CD4-positive, CD25-positive, alpha-beta regulatory T cell (primary cell): ENCODE data around the gene ABCC9. TPM values are rescaled to one million over a fixed set of nuclear protein-coding genes. Genes with fewer than 3 reads are reported as not detected.

ENCODE experiments used
- ATAC-seq, 2 donors: fragments of 150-1000 bp; cut with Tn5 transposase; one replicate each; pipeline ENCODE4 v1.10.0; 2021; ENCODE audit warnings: low read depth in 2 of 2, moderate number of reproducible peaks in 2 of 2, moderate library complexity in 1 of 2
- DNase-seq, 3 donors: peaks; one replicate each; pipeline versions ENCODE4 v3.0.0 to v3.0.0-alpha.2; 2012 to 2022; ENCODE audit warnings: mixed read lengths in 1 of 3
- H3K27ac ChIP-seq: one replicate; pipeline ENCODE4 v1.7.0; 2013; ENCODE audit warnings: mild to moderate bottlenecking, low read length; ENCODE audit not compliant: insufficient read depth, poor library complexity, severe bottlenecking
- H3K27me3 ChIP-seq: one replicate; pipeline ENCODE4 v1.7.0; 2013; ENCODE audit warnings: low read length; ENCODE audit not compliant: control insufficient read depth, insufficient read depth
- H3K36me3 ChIP-seq: one replicate; pipeline ENCODE4 v1.7.0; 2013; ENCODE audit warnings: mild to moderate bottlenecking, low read length, moderate library complexity; ENCODE audit not compliant: control insufficient read depth, insufficient read depth
- H3K4me1 ChIP-seq: 2 replicates; pipeline ENCODE4 v1.7.0; 2013; ENCODE audit warnings: mild to moderate bottlenecking, low read length; ENCODE audit not compliant: insufficient read depth, control insufficient read depth, poor library complexity, severe bottlenecking
- H3K4me3 ChIP-seq: one replicate; pipeline ENCODE4 v1.7.0; 2013; ENCODE audit warnings: low read depth, mild to moderate bottlenecking, low read length, moderate library complexity
- H3K9me3 ChIP-seq, 2 experiments: 1 replicate in 1 of 2; 2 replicates in 1 of 2; pipeline ENCODE4 v1.7.0; 2013; ENCODE audit warnings: low read length in 2 of 2, mild to moderate bottlenecking in 1 of 2, moderate library complexity in 1 of 2; ENCODE audit not compliant: control insufficient read depth in 2 of 2
- H3K27ac Mint-ChIP-seq, 3 donors: one replicate each; pipeline ENCODE4 v1.8.0; 2020 to 2022; ENCODE audit warnings: mild to moderate bottlenecking in 3 of 3, mixed read lengths in 3 of 3, moderate library complexity in 2 of 3
- H3K27me3 Mint-ChIP-seq: one replicate; pipeline ENCODE4 v1.8.0; 2022; ENCODE audit warnings: mild to moderate bottlenecking, mixed read lengths
- H3K36me3 Mint-ChIP-seq: one replicate; pipeline ENCODE4 v1.8.0; 2020; ENCODE audit warnings: mixed read lengths
- H3K4me1 Mint-ChIP-seq, 4 donors: one replicate each; pipeline ENCODE4 v1.8.0; 2020 to 2022; ENCODE audit warnings: mixed read lengths in 4 of 4, mild to moderate bottlenecking in 1 of 4
- H3K4me3 Mint-ChIP-seq, 4 donors: one replicate each; pipeline ENCODE4 v1.8.0; 2020 to 2022; ENCODE audit warnings: mild to moderate bottlenecking in 4 of 4, mixed read lengths in 4 of 4, moderate library complexity in 3 of 4
- H3K9me3 Mint-ChIP-seq, 7 donors: one replicate each; pipeline ENCODE4 v1.8.0; 2020 to 2022; ENCODE audit warnings: mixed read lengths in 7 of 7, mild to moderate bottlenecking in 3 of 7, moderate library complexity in 2 of 7
- polyA plus RNA-seq, 4 donors: library from polyadenylated mRNA; unstranded; fragments of 300-500 nt; fragmentation: Illumina TruSeq; gene quantifications; one replicate each; pipeline ENCODE4 v1.2.3, GENCODE V29; 2021
- total RNA-seq: library from RNA; stranded (reverse); gene quantifications from one replicate; pipeline ENCODE4 v1.2.3, GENCODE V29; 2022

Gene ABCC9
- total and polyA plus RNA-seq, 5 donors from 2014 or later = not detected

DNA sequence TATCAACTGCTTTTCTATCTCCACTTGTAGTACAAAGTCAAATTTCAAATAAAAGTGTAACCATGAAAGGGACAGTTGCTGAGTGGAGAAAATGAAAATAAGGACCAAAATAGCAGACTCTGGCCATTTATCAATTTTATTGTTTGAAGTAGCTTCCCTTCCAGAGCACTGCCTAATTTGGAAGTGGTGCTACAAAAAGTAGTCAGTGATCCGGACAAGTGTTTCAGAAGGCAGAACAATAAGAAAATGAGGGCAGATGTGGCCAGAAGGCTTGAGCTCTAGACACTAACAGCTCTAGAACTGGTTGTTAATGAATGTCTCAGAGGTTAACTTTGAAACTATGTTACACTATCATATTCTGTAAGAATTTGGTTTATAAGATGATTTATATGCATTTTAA is 48.9 kb downstream of the ABCC9 start:
- Histone ChIP-seq H3K27me3 (no peaks in the 10 kb centered on the region), H3K36me3 (no peaks in the 10 kb centered on the region), H3K9me3 (no peaks in the 10 kb centered on the region), H3K4me3 (no peak overlapping the region), H3K4me1 (no peaks in the 10 kb centered on the region), H3K27ac (no peak overlapping the region)
- no peak for DNase-seq
- peaks cover 0 to 10% (median 3%) of the 10 kb centered on the region in 7 donors for H3K9me3 Mint-ChIP-seq
- H3K4me3 Mint-ChIP-seq = no peak overlapping the region
- H3K4me1 Mint-ChIP-seq = no peaks in the 10 kb centered on the region
- no peak overlapping the region for H3K27ac Mint-ChIP-seq
- no peaks in the 10 kb centered on the region for H3K36me3 Mint-ChIP-seq
- no peaks in the 10 kb centered on the region for H3K27me3 Mint-ChIP-seq
- no peak for ATAC-seq

DNA sequence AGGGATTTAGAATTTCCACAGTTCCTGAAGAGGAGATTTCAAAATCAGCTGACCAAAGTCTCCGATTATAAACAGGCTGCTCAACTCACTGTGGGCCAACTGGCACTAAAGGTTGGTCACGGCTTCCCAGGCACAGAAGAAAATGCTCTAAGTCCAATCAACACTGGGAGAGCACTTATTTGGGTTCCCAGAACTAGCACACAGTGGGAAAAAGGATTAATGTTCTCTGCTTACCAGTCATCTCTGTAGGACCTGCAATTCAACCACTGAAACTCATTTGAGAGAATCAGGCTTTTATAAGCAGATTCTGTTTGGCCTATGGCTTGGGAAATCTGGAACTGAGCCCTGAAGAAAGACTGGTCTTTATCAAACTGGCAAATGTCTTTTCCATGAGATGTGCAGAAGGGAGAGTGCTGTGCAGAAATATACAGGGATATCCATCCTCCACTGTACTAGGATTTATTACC is 49.4 kb downstream of the ABCC9 start:
- Histone ChIP-seq H3K9me3 (no peaks in the 10 kb centered on the region), H3K4me3 (no peak overlapping the region), H3K4me1 (no peaks in the 10 kb centered on the region), H3K36me3 (no peaks in the 10 kb centered on the region), H3K27ac (no peak overlapping the region), H3K27me3 (no peaks in the 10 kb centered on the region)
- DNase-seq = no peak
- no peak for ATAC-seq
- Mint-ChIP-seq H3K9me3 (peaks cover 0 to 7% (median 3%) of the 10 kb centered on the region in 7 donors), H3K27ac (no peak overlapping the region), H3K4me3 (no peak overlapping the region), H3K4me1 (no peaks in the 10 kb centered on the region), H3K27me3 (no peaks in the 10 kb centered on the region), H3K36me3 (no peaks in the 10 kb centered on the region)

DNA sequence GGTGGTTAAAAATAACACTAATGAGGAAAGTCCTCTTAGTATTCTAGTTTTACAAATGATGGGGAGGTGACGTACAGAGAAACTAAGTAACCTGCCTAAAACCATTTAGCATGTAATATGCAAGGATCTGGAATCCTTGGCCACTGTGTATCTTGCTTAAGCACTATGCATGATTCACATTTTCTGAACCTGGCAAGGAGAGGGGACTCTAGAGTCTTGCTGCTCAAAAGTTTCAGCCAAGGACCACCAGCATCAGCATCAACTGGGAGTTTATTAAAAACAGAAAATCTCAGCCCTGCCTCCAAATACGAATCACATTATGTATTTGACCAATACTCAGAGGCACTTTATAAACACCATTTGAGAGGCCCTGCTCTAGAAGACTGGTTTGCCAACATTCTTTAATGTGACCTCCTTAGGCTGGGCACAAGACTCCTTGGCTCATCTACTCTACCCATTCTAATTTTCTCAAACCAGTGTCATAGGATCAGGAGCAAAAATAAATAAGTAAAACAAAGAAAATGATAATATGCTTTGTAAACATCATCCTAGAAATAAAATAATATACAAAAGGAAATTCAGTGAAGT is 52.9 kb downstream of the ABCC9 start:
- Mint-ChIP-seq H3K36me3 (no peaks in the 10 kb centered on the region), H3K27me3 (peaks cover 4% of the 10 kb centered on the region), H3K4me3 (no peak overlapping the region), H3K9me3 (peaks cover 0 to 4% (median 0%) of the 10 kb centered on the region in 7 donors), H3K27ac (no peak overlapping the region), H3K4me1 (no peaks in the 10 kb centered on the region)
- Histone ChIP-seq H3K4me1 (no peaks in the 10 kb centered on the region), H3K4me3 (no peak overlapping the region), H3K27me3 (no peaks in the 10 kb centered on the region), H3K9me3 (no peaks in the 10 kb centered on the region), H3K36me3 (no peaks in the 10 kb centered on the region), H3K27ac (no peak overlapping the region)
- DNase-seq (no peak), ATAC-seq (no peak)

DNA sequence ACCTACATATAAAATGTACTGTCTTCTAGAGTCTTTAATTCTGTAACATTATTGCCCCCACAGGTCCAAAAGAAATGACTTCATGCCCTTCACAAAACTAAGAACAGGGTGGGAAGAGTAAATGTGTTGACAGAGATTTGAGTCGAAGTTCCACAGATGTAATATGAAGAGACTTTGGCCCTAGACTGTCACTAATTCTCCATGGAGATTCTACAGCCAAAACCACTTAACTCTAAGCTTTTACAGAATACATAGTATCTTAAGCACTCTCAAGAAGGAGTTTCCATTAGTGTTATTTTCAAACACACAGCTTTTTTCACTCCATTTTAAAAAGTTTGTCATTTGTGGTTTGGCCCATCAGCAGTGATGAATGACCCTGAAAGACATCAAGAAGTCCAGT is 56.3 kb downstream of the ABCC9 start:
- Mint-ChIP-seq H3K4me3 (no peak overlapping the region), H3K27ac (no peak overlapping the region), H3K4me1 (no peaks in the 10 kb centered on the region), H3K36me3 (no peaks in the 10 kb centered on the region), H3K27me3 (peaks cover 4% of the 10 kb centered on the region), H3K9me3 (peaks cover 0 to 2% (median 0%) of the 10 kb centered on the region in 7 donors)
- H3K27ac ChIP-seq = no peak overlapping the region
- H3K36me3 ChIP-seq = no peaks in the 10 kb centered on the region
- H3K4me3 ChIP-seq = no peak overlapping the region
- ATAC-seq = no peak
- no peak for DNase-seq
- H3K9me3 ChIP-seq = no peaks in the 10 kb centered on the region
- no peaks in the 10 kb centered on the region for H3K27me3 ChIP-seq
- H3K4me1 ChIP-seq = no peaks in the 10 kb centered on the region

DNA sequence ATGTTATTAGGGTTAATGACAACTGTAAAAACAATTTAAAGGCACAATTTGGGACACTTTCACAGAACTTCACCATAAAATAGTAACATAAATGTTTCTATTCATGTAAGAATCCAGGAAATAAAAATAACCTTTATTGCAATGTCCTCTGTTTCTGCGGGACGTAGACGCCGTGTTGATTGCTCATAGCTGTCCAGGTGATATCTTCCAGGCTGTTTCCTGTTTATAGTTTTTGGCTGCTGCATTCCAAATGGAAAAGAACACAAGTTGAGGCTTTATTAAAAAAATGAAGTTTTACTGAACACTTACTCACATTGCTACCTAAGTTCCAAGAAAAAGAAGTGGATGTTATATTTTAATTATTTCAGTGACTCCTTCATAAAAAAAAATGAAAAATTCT is 58.6 kb downstream of the ABCC9 start:
- Mint-ChIP-seq H3K27ac (no peak overlapping the region), H3K4me3 (no peak overlapping the region), H3K4me1 (no peaks in the 10 kb centered on the region), H3K27me3 (peaks cover 6% of the 10 kb centered on the region), H3K36me3 (no peaks in the 10 kb centered on the region), H3K9me3 (no peaks in the 10 kb centered on the region)
- ATAC-seq (no peak), DNase-seq (no peak)
- Histone ChIP-seq H3K4me1 (no peaks in the 10 kb centered on the region), H3K4me3 (no peak overlapping the region), H3K9me3 (no peaks in the 10 kb centered on the region), H3K36me3 (no peaks in the 10 kb centered on the region), H3K27ac (no peak overlapping the region), H3K27me3 (no peaks in the 10 kb centered on the region)

DNA sequence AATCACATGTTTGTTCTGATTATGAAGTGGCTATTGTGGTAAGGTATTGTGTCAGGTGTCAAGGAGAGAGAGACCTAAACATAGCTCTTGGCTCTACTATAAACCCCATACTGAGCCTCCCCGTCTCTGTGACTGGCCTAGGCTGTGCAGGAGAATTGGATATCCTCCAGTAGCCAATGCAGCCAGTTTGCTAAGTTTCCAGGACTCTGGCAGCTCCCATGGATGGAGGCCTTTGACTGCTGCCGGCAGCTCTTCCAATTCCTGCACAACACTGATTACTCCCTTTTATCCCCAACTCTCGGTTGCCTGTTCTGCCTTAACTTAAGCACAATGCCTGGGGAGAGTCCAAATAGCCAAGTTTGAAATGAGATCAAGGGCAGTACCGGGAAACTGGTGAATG is 59.3 kb downstream of the ABCC9 start:
- no peaks in the 10 kb centered on the region for H3K36me3 ChIP-seq
- Mint-ChIP-seq H3K27ac (no peak overlapping the region), H3K4me1 (no peaks in the 10 kb centered on the region), H3K9me3 (peaks cover 0 to 2% (median 0%) of the 10 kb centered on the region in 7 donors), H3K36me3 (no peaks in the 10 kb centered on the region), H3K4me3 (no peak overlapping the region), H3K27me3 (peaks cover 9% of the 10 kb centered on the region)
- H3K9me3 ChIP-seq = no peaks in the 10 kb centered on the region
- H3K27ac ChIP-seq = no peak overlapping the region
- ATAC-seq (no peak), DNase-seq (no peak)
- no peaks in the 10 kb centered on the region for H3K4me1 ChIP-seq
- no peak overlapping the region for H3K4me3 ChIP-seq
- no peaks in the 10 kb centered on the region for H3K27me3 ChIP-seq

DNA sequence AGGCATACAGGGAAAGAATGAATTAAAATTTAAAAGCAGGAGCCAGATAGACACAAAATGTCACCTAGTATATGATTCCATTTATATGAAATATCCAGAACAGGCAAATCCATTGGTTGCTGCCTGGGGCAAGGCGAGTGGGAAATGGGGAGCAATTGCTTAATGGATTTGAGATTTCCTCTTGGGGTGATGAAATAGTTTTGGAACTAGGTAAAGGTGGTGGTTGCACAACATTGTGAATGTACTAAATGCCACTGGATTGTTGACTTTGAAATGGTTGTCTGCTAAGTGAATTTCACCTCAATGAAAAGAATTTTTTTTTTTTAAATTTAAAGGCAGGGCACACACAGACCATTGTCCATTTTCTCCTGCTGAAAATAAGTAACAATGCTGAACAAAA is 61.9 kb downstream of the ABCC9 start:
- Mint-ChIP-seq H3K4me3 (no peak overlapping the region), H3K9me3 (peaks cover 0 to 3% (median 1%) of the 10 kb centered on the region in 7 donors)

DNA sequence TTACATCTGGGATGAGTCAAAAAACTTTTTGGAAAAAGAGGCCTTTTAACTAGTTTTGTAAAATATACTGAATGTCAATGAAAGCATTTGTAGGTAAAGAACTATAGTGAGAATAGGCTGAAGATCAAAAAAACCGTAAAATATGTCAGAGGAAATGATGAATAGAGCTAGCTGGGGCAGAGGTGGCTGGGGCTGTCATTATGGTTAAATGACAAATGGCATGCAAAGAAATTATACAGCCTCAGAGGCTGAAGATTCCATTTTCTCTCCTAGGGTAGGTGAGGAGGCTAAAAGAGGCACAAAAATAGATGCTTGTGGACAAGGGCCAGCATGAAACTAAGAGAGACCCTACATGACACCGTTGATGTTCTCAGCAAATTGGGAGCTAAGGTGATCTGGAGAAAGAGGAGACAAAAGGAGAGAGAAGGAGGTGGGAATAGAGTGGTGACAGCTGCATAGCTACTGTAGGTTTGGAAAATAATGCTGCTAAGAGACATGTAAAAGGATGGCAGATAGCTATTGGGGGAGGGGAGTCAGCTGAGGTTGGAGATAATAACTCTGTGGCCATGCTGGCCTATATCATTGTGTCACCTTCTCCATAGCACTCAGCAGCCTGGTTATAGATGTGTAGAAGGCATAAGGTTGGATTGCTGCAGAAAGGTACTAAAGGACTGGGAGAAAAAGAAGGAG is 63.8 kb downstream of the ABCC9 start:
- DNase-seq = no peak
- Histone ChIP-seq H3K36me3 (no peaks in the 10 kb centered on the region), H3K27ac (no peak overlapping the region), H3K27me3 (no peaks in the 10 kb centered on the region), H3K4me1 (no peaks in the 10 kb centered on the region), H3K4me3 (no peak overlapping the region), H3K9me3 (no peaks in the 10 kb centered on the region)
- H3K4me1 Mint-ChIP-seq = no peaks in the 10 kb centered on the region
- H3K4me3 Mint-ChIP-seq = no peak overlapping the region
- peaks cover 0 to 4% (median 2%) of the 10 kb centered on the region in 7 donors for H3K9me3 Mint-ChIP-seq
- no peak for ATAC-seq
- H3K36me3 Mint-ChIP-seq = no peaks in the 10 kb centered on the region
- H3K27me3 Mint-ChIP-seq = peaks cover 5% of the 10 kb centered on the region
- H3K27ac Mint-ChIP-seq = no peak overlapping the region

More for the DNA sequence above, 61.9 kb downstream of the ABCC9 start:
- no peaks in the 10 kb centered on the region for H3K4me1 ChIP-seq
- H3K36me3 ChIP-seq = no peaks in the 10 kb centered on the region
- Mint-ChIP-seq H3K4me1 (no peaks in the 10 kb centered on the region), H3K36me3 (no peaks in the 10 kb centered on the region), H3K27me3 (peaks cover 9% of the 10 kb centered on the region), H3K27ac (no peak overlapping the region)
- ATAC-seq (no peak), DNase-seq (no peak)
- H3K27ac ChIP-seq = no peak overlapping the region
- H3K4me3 ChIP-seq = no peak overlapping the region
- no peaks in the 10 kb centered on the region for H3K9me3 ChIP-seq
- H3K27me3 ChIP-seq = no peaks in the 10 kb centered on the region
